HS-27A (cell line): ENCODE results near the gene SLCO6A1.

Experiments used
- DNase-seq: peaks from one replicate; pipeline ENCODE4 v3.0.0-alpha.2; 2012; ENCODE audit warnings: low read depth, missing footprints

SLCO6A1 gene

GRCh38 chr5:102453716-102454115 lies 45.1 kb downstream of the SLCO6A1 start:
- DNase-seq, result no peak

GRCh38 chr5:102451082-102451481 lies 47.7 kb downstream of the SLCO6A1 start:
- no peak for DNase-seq

- DNase-seq, result no peak
These were observed 48.3 kb downstream of the SLCO6A1 start for GRCh38 chr5:102450313-102450990.

GRCh38 chr5:102433473-102433872 lies 65.3 kb downstream of the SLCO6A1 start:
- DNase-seq, result no peak

DNA sequence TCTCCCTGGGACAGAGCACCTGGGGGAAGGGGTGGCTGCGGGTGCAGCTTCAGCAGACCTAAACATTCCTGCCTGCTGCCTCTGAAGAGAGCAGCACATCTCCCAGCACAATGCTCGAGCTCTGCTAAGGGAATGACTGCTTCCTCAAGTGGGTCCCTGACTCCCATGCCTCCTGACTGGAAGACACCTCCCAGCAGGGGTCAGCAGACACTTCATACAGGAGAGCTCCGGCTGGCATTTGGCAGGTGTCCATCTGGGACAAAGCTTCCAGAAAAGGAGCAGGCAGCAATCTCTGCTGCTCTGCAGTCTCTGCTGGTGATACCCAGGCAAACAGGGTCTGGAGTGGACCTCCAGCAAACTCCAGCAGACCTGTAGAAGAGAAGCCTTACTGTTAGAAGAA lies 77.2 kb downstream of the SLCO6A1 start:
- DNase-seq, result no peak

DNA sequence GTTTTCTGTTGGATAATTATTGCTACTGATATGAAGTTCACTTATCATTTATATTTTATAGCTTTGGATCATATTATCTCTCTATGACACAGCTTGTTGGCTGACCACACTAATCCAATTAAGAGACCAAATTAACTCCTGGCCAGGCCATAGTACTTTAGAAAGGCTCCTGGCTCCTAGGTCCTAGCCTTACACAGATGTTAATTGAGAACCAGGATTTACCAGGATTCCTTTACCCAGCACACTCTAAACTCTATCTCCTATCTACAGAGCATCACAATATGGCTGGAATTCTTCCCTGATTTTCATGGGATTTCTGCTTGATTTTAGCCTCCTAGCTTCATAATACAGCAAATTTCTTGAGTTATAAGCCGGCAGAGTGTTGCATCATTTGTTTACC lies 80.3 kb downstream of the SLCO6A1 start:
- no peak for DNase-seq

DNA sequence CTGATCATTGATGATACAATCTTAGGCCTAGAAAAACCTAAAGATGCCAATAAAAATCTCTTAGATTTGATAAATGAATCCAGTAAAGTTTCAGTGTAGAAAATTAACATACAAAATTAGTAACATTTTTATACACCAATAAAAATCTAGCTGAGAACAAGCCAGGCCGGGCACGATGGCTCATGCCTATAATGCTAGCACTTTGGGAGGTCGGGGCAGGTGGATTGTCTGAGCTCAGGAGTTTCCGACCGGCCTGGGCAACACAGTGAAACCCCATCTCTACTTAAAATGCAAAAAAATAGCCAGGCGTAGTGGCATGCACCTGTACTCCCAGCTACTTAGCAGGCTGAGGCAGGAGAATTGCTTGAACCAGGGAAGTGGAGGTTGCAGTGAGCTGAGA lies 84.4 kb downstream of the SLCO6A1 start:
- no peak for DNase-seq

GRCh38 chr5:102388235-102388634 lies 110.6 kb downstream of the SLCO6A1 start:
- no peak for DNase-seq

- DNase-seq, result no peak
These were observed 113.4 kb downstream of the SLCO6A1 start for GRCh38 chr5:102385365-102385764.

GRCh38 chr5:102380174-102380573 lies 118.6 kb downstream of the SLCO6A1 start:
- no peak for DNase-seq

DNA sequence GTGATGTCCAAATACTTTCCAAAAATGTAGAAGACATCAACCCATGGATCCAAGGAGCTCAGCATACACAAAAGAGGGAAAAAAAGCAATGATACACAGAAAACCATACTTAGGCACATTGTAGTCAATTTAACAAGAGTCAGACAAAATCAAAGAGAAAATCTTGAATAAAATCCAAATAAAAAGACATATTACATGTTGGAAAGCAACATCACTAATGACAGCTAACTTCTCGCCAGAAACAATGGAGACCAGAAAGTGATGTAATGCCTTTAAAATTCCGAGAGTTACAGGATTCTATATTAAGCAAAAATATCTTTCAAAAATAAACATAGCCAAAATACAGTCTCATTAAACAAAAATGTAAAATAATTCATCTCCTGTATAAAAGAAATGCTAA lies 122.9 kb downstream of the SLCO6A1 start:
- DNase-seq, result no peak

DNA sequence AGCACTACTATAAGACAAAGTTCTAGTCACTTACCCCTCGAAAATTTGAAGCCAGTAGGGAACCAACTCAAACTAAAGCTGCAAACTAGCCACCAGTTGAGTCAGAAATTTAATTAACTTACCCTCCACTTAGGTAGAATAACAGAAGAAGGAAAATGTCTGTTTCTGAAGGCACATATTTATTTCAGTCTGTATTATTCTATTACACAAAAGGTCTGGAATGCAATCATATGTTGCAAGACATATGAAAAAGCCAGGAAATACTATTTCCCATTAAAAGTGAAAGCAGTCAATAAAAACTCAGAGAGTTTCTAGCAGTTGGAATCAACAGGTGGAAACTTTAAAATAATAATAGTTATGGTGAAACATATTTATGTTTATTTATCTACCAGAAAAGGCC lies 123.5 kb downstream of the SLCO6A1 start:
- DNase-seq, result no peak

- DNase-seq, result no peak
These were observed 130.4 kb downstream of the SLCO6A1 start for GRCh38 chr5:102368392-102368791.

DNA sequence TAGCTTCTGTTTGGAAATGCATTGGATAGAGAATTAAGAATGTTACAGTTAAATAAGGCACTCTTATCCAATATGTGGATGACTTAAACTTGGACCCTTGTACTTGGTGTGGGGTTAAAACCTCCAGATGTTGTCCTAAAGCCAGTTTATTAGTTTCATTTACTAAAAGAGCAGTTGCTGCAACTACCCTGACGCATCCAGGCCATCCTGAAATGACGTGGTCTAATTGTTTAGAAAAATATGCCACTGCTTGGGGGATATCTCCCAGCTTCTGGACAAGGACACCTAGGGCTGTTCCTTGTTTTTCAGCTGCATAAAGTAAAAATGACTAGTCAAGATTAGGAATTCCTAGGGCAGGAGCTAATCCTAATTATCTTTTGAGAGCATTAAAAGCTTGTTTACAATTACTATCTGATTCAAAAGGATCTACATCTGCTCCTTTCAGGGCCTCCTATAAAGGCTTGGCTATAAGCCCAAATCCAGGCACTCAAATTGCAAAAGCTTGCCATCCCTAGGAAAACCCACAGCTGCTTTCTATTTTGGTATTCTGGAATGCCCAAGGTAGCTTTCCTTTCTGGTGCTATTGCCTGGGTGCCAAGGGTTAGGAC lies 157.0 kb downstream of the SLCO6A1 start:
- no peak for DNase-seq

GRCh38 chr5:102324714-102325113 lies 174.1 kb downstream of the SLCO6A1 start:
- DNase-seq, result no peak
